Neural cell (in vitro differentiated cells): ENCODE measurements around the gene ARHGEF19.
"Not testable (repeated sequence)": the region's sequence is repeated elsewhere in the genome, so short reads cannot be mapped to it uniquely, and the experiment has no call there.

ENCODE experiments used
- CTCF ChIP-seq: fragments of 450-650 bp; IDR thresholded peaks from 2 replicates; pipeline ENCODE4 v1.5.1; 2014; ENCODE audit warnings: antibody characterized with exemption, mild to moderate bottlenecking, moderate library complexity; ENCODE audit not compliant: poor library complexity, severe bottlenecking
- EP300 ChIP-seq: fragments of 450-650 bp; conservative IDR thresholded peaks from 2 replicates; pipeline ENCODE4 v1.6.1; 2014; ENCODE audit warnings: antibody characterized with exemption, mild to moderate bottlenecking, moderate library complexity; ENCODE audit not compliant: poor library complexity, severe bottlenecking
- EZH2 ChIP-seq: fragments of 200-600, 300-800 bp; shearing (Covaris generic), sonication (generic); IDR thresholded peaks from 2 replicates; pipeline ENCODE4 v1.6.1; 2014; ENCODE audit warnings: antibody characterized with exemption, low read length, borderline replicate concordance, mild to moderate bottlenecking; ENCODE audit not compliant: insufficient read depth, poor library complexity, severe bottlenecking
- MXI1 ChIP-seq: fragments of 450-650 bp; conservative IDR thresholded peaks from 2 replicates; pipeline ENCODE4 v1.6.1; 2014; ENCODE audit warnings: antibody characterized with exemption, mild to moderate bottlenecking; ENCODE audit not compliant: poor library complexity, severe bottlenecking
- POLR2AphosphoS5 ChIP-seq: IDR thresholded peaks from 2 replicates; pipeline ENCODE4 v1.6.1; 2012
- RAD21 ChIP-seq: fragments of 450-650 bp; conservative IDR thresholded peaks from 2 replicates; pipeline ENCODE4 v1.6.1; 2014; ENCODE audit warnings: antibody characterized with exemption, mild to moderate bottlenecking, moderate library complexity
- REST ChIP-seq: IDR thresholded peaks from 2 replicates; pipeline ENCODE4 v1.6.1; 2012; ENCODE audit warnings: borderline replicate concordance
- SMC3 ChIP-seq: fragments of 450-650 bp; conservative IDR thresholded peaks from 2 replicates; pipeline ENCODE4 v1.6.1; 2014; ENCODE audit warnings: antibody characterized with exemption, mild to moderate bottlenecking, moderate library complexity; ENCODE audit not compliant: poor library complexity
- TAF1 ChIP-seq: IDR thresholded peaks from 2 replicates; pipeline ENCODE4 v1.6.1; 2012; ENCODE audit warnings: low read depth

DNA sequence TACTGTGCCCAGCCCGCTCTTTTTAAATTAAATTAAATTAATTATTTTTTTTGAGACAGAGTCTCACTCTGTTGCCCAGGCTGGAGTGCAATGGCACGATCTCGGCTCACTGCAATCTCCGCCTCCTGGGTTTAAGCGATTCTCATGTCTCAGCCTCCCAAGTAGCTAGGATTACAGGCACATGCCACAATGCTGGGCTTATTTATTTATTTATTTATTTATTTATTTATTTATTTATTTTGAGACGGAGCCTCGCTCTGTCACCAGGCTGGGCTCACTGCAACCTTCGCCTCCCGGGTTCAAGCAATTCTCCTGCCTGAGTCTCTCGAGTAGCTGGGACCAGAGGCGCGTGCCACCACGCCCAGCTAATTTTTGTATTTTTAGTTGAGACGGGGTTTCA lies 10.3 kb upstream of the ARHGEF19 start:
- TF ChIP-seq CTCF, POLR2AphosphoS5, SMC3, REST, RAD21, EZH2, MXI1, EP300, TAF1: not testable (repeated sequence)
